Myocyte (in vitro differentiated cells): Measurements from ENCODE around the gene ABI3BP. TPM values are rescaled to one million over a fixed set of nuclear protein-coding genes. Genes with fewer than 3 reads are reported as not detected.
"Not testable (repeated sequence)": the region's sequence is repeated elsewhere in the genome, so short reads cannot be mapped to it uniquely, and the experiment has no call there.

Source experiments
- DNase-seq: peaks from one replicate; pipeline ENCODE4 v3.0.0-alpha.2; 2012; ENCODE audit warnings: low read depth
- polyA plus RNA-seq: library from polyadenylated mRNA; unstranded; fragments of >200 nt; gene quantifications from one replicate; pipeline ENCODE4 v1.2.1, GENCODE V29; 2012; ENCODE audit warnings: missing spikeins
- total RNA-seq: library from RNA; depleted of rRNA; stranded (reverse); fragments of >200 nt; gene quantifications from 2 replicates; pipeline ENCODE4 v1.2.3, GENCODE V29; 2014

ABI3BP gene
- 76.1 and 97.0 TPM in 2 replicates for total RNA-seq
- 421 TPM for polyA plus RNA-seq

GRCh38 chr3:100993309-100993708 lies at the start of gene ABI3BP:
ABI3BP (minus strand) TSS chr3:100993421; CDS start chr3:100993384, 37 bp downstream.
- peak; percentile 84 for DNase-seq

GRCh38 chr3:101039285-101039684 lies 46.1 kb upstream of the ABI3BP start:
- DNase-seq, result peak; percentile 28

GRCh38 chr3:101038880-101039279 lies 45.7 kb upstream of the ABI3BP start:
- no peak for DNase-seq

- DNase-seq, result peak; percentile 44
Observed at GRCh38 chr3:101038393-101038792, 45.2 kb upstream of the ABI3BP start.

GRCh38 chr3:101037613-101038012 lies 44.4 kb upstream of the ABI3BP start:
- DNase-seq, result no peak

- DNase-seq, result no peak
Observed at GRCh38 chr3:101036676-101037075, 43.5 kb upstream of the ABI3BP start.

GRCh38 chr3:101036213-101036618 lies 43.0 kb upstream of the ABI3BP start:
- peak; percentile 94 for DNase-seq

GRCh38 chr3:101027286-101027685 lies 34.1 kb upstream of the ABI3BP start:
- DNase-seq, result no peak

GRCh38 chr3:101026881-101027280 lies 33.7 kb upstream of the ABI3BP start:
- no peak for DNase-seq

- peak; percentile 45 for DNase-seq
Observed at GRCh38 chr3:101026244-101026643, 33.0 kb upstream of the ABI3BP start.

GRCh38 chr3:101020351-101021015 lies 27.3 kb upstream of the ABI3BP start:
- no peak for DNase-seq

GRCh38 chr3:101017017-101017416 lies 23.8 kb upstream of the ABI3BP start:
- DNase-seq, result peak; percentile 30

GRCh38 chr3:101012312-101012711 lies 19.1 kb upstream of the ABI3BP start:
- not testable (repeated sequence) for DNase-seq

- no peak for DNase-seq
Observed at GRCh38 chr3:101011136-101011535, 17.9 kb upstream of the ABI3BP start.

GRCh38 chr3:101010296-101010695 lies 17.1 kb upstream of the ABI3BP start:
- peak; percentile 9 for DNase-seq

GRCh38 chr3:101009386-101009785 lies 16.2 kb upstream of the ABI3BP start:
- no peak for DNase-seq

GRCh38 chr3:100999160-100999559 lies 5.9 kb upstream of the ABI3BP start:
- no peak for DNase-seq

GRCh38 chr3:100994809-100995208 lies 1.6 kb upstream of the ABI3BP start:
- DNase-seq, result no peak

- DNase-seq, result no peak
Observed at GRCh38 chr3:100994187-100994586, 966 bp upstream of the ABI3BP start.

GRCh38 chr3:100992231-100993012 lies 799 bp downstream of the ABI3BP start:
- peak; percentile 67 for DNase-seq

GRCh38 chr3:100988080-100988479 lies 5.1 kb downstream of the ABI3BP start:
- DNase-seq, result no peak

GRCh38 chr3:100984308-100984707 lies 8.9 kb downstream of the ABI3BP start:
- no peak for DNase-seq

- DNase-seq, result peak; percentile 58
Observed at GRCh38 chr3:100982710-100983109, 10.5 kb downstream of the ABI3BP start.
